SH-SY5Y (cell line): ENCODE measurements around the gene PKD1L1.

Experiments
- GATA2 ChIP-seq: IDR thresholded peaks from 2 replicates; pipeline ENCODE4 v1.6.1; 2011; ENCODE audit warnings: mild to moderate bottlenecking, low read depth, low read length
- GATA3 ChIP-seq: IDR thresholded peaks from 2 replicates; pipeline ENCODE4 v1.6.1; 2011; ENCODE audit warnings: low read depth, mild to moderate bottlenecking, low read length, moderate library complexity

GRCh38 chr7:47957156-47957555 lies 8.9 kb upstream of the PKD1L1 start:
- TF ChIP-seq GATA3 = no peak
- TF ChIP-seq GATA2 = no peak
